Transverse colon (tissue), 4 donors: ENCODE results near the gene HECTD4. TPM values are rescaled to one million over a fixed set of nuclear protein-coding genes. Genes with fewer than 3 reads are reported as not detected.

Experiments
- DNase-seq: peaks from one replicate; pipeline ENCODE4 v3.0.0-alpha.2; 2019
- H3K27ac ChIP-seq, 4 donors: fragments of 200-600 bp; sonication (generic); 2 replicates each; pipeline ENCODE4 v1.5.1; 2016 to 2018; ENCODE audit warnings: inconsistent platforms in 4 of 4
- H3K27me3 ChIP-seq: fragments of 200-600 bp; sonication (generic); 2 replicates; pipeline ENCODE4 v1.5.1; 2017; ENCODE audit warnings: inconsistent platforms
- H3K36me3 ChIP-seq, 4 donors: fragments of 200-600 bp; sonication (generic); 2 replicates each; pipeline ENCODE4 v1.5.1; 2017 to 2019; ENCODE audit warnings: inconsistent platforms in 4 of 4
- H3K4me1 ChIP-seq, 4 donors: fragments of 200-600 bp; sonication (generic); 2 replicates each; pipeline ENCODE4 v1.5.1; 2017 to 2020; ENCODE audit warnings: inconsistent platforms in 4 of 4
- H3K4me3 ChIP-seq, 4 donors: fragments of 200-600 bp; sonication (generic); 1 replicate in 1 of 4; 2 replicates in 3 of 4; pipeline versions ENCODE4 v1.5.1 to v1.6.1; 2017 to 2019; ENCODE audit warnings: inconsistent platforms in 4 of 4
- H3K9me3 ChIP-seq, 2 donors: fragments of 200-600 bp; sonication (generic); 2 replicates each; pipeline ENCODE4 v1.5.1; 2017 to 2019; ENCODE audit warnings: inconsistent platforms in 2 of 2
- EP300 ChIP-seq: sonication (generic); formaldehyde crosslinking; IDR thresholded peaks from one replicate; pipeline ENCODE4 v1.6.1; 2017; ENCODE audit warnings: antibody characterized with exemption, low read depth
- POLR2A ChIP-seq: fragments of 450-650 bp; IDR thresholded peaks from one replicate; pipeline ENCODE4 v1.6.1; 2016; ENCODE audit warnings: antibody characterized with exemption, mild to moderate bottlenecking, moderate library complexity
- POLR2AphosphoS5 ChIP-seq, 3 donors: sonication (generic); formaldehyde crosslinking; IDR thresholded peaks; one replicate each; pipeline ENCODE4 v1.6.1; 2016; ENCODE audit warnings: antibody characterized with exemption in 3 of 3
- WGBS, 2 donors: methylation state at CpG; one replicate each; pipeline ENCODE4 v1.1.5; 2018; ENCODE audit warnings: low coverage in 1 of 2; 5-methylcytosine and 5-hydroxymethylcytosine counted together
- in situ Hi-C, 4 donors: fragments of 200-750 bp; cut with MboI; loops; one replicate each; pipeline versions ENCODE4 v1.15.0 to v1.15.1; 2017; ENCODE audit warnings: low sequenced_read_pairs in 3 of 4, low pct_ligation_motif_present in 1 of 4, low pct_unique_long_range_greater_than_20kb in 1 of 4
- intact Hi-C: fragments of 100-400 bp; cut with DNase I; formaldehyde crosslinking; loops from one replicate; pipeline ENCODE4 v1.15.1; 2023; ENCODE audit warnings: low total_unique reads
- total RNA-seq, 4 donors: library from RNA; depleted of rRNA; stranded (reverse); fragments of >200 nt; gene quantifications; one replicate each; pipeline ENCODE4 v1.1.0, GENCODE V29; 2016
- TF ChIP-seq, protein P1 (sequence below), 5 experiments: fragments of 200-600 bp in 3 of 5; fragments of 450-650 bp in 2 of 5; sonication (generic) in 3 of 5; IDR thresholded peaks; 1 replicate in 2 of 5; 2 replicates in 3 of 5; pipeline ENCODE4 v1.5.1; 2016 to 2017; ENCODE audit warnings: antibody characterized with exemption in 5 of 5, inconsistent platforms in 3 of 5, mild to moderate bottlenecking in 2 of 5, moderate library complexity in 1 of 5

The HECTD4 gene
- total RNA-seq, 4 donors from 2014 or later, result 52.6 to 171 (median 121) TPM

DNA sequence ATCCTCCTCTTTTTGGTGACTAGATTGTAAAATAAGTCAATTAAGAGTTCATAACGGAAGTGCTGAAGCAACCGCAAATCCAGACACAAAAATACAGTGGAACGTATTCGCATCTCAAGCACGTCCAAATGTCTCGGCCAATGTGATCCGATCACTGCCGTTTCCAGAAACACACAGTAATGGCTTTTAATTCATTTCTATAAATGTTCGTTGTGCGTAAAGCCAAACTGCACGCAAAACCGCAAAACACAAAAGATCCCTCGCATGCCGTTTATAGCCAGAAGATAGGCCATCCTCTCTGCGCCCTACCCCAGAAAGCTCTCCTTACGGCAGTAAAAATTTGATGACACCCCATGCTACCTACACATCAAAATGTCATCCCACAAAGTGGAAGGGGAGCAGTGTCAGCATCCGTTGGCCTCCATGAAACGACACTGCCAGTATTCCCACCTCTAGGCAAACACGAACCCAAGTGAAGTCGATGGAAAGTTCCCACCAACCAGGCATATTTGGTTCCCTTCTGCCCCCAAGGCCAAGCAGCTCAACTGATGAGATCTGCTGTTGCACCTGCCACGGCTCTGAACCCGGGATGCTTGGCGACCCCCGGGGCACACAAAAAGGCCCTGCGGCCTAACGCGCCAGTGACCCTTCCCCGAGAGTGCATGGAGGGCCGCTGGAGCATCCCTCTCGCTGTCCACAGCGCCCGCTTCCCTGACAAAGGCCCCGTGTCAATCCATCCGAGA is 1.4 kb downstream of the HECTD4 start:
- no peaks in the 10 kb centered on the region for H3K36me3 ChIP-seq
- peaks cover 10 to 27% (median 22%) of the 10 kb centered on the region in 4 donors for H3K4me1 ChIP-seq
- no peak for DNase-seq
- H3K27ac ChIP-seq, result peak overlapping the region; percentile 90 to 97 (median 94)
- in situ Hi-C loops (loop anchor here in 2 of 4 donors (10.0 to 25.0 kb wide), 2 partner anchors 116 to 444 kb away; no protein-coding TSS in a partner anchor), intact Hi-C loops (no loop called here)
- H3K27me3 ChIP-seq, result no peaks in the 10 kb centered on the region
- 38 to 40% methylated on average over 17 to 28 of the region's 34 CpGs for WGBS, 2 donors
- TF ChIP-seq POLR2AphosphoS5 (IDR thresholded peaks at IDR 0.05), result no peak
- TF ChIP-seq POLR2A, result no peak
- TF ChIP-seq, protein P1, sequence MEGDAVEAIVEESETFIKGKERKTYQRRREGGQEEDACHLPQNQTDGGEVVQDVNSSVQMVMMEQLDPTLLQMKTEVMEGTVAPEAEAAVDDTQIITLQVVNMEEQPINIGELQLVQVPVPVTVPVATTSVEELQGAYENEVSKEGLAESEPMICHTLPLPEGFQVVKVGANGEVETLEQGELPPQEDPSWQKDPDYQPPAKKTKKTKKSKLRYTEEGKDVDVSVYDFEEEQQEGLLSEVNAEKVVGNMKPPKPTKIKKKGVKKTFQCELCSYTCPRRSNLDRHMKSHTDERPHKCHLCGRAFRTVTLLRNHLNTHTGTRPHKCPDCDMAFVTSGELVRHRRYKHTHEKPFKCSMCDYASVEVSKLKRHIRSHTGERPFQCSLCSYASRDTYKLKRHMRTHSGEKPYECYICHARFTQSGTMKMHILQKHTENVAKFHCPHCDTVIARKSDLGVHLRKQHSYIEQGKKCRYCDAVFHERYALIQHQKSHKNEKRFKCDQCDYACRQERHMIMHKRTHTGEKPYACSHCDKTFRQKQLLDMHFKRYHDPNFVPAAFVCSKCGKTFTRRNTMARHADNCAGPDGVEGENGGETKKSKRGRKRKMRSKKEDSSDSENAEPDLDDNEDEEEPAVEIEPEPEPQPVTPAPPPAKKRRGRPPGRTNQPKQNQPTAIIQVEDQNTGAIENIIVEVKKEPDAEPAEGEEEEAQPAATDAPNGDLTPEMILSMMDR (IDR thresholded peaks at IDR 0.05), result no peak
- no peak for TF ChIP-seq EP300
- H3K9me3 ChIP-seq, result no peaks in the 10 kb centered on the region
- H3K4me3 ChIP-seq, result peak overlapping the region; percentile 86 to 100 (median 95)

DNA sequence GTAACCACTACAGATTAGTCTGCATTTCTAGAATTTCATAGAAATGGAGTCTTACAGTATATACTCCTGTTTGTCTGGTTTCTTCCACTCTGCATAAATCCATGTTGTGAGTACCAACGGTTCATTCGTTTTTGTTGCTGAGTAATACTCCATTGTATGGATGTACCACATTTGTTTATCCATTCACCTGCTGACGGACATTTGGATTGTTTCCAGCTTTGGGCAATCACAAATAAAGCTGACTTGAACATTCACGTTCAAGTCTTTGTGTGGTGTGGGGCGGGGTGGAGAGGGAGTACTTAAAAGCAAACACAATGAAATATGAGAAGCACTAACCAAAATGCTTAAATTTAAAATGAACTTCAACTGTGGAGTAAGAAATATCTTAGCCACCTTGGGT is 7.1 kb downstream of the HECTD4 start:
- Histone ChIP-seq H3K4me3 (no peak overlapping the region), H3K36me3 (no peaks in the 10 kb centered on the region), H3K4me1 (peaks cover 4 to 20% (median 16%) of the 10 kb centered on the region in 4 donors), H3K9me3 (no peaks in the 10 kb centered on the region), H3K27ac (no peak overlapping the region), H3K27me3 (no peaks in the 10 kb centered on the region)
- in situ Hi-C loops, result loop anchor here in 1 of 4 donors (25.0 kb wide), 1 partner anchor 438 kb away; no protein-coding TSS in a partner anchor
- TF ChIP-seq, protein P1 (IDR thresholded peaks at IDR 0.05), result no peak
- TF ChIP-seq POLR2A (no peak), POLR2AphosphoS5 (IDR thresholded peaks at IDR 0.05) (no peak), EP300 (no peak)
- intact Hi-C loops, result no loop called here
- 73 to 80% methylated on average over 2 to 5 of the region's 5 CpGs for WGBS, 2 donors
- DNase-seq, result no peak

DNA sequence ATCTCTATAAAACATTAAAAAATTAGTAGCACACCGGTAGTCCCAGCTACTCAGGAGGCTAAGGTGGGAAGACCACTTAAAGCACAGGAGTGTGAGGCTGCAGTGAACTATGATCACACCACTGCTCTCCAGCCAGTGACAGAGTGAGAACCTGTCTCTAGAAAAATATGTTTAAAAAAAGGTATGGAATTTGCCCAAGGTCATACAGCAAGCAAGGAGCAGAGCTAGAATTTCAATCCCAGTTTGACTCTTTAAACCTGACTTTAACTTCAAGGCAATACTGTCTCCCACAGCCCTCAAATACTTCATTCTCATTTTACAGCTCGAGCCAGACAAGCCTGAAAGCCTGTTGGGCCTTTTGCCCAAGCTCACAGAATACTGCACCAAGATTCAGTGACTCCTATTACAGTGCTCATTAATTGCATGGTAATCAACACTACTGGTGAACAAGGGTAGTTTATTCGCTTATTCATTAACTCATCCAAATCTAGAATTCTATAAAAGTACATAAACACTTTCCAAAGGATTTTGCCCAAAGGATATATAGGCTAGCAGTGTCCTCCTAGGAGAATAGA is 8.0 kb downstream of the HECTD4 start:
- Histone ChIP-seq H3K27ac (no peak overlapping the region), H3K27me3 (no peaks in the 10 kb centered on the region), H3K9me3 (no peaks in the 10 kb centered on the region), H3K4me1 (peaks cover 0 to 12% (median 8%) of the 10 kb centered on the region in 4 donors), H3K4me3 (no peak overlapping the region), H3K36me3 (no peaks in the 10 kb centered on the region)
- no peak for DNase-seq
- 84 to 91% methylated on average over 3 of the region's 3 CpGs for WGBS, 2 donors
- TF ChIP-seq, protein P1 (IDR thresholded peaks at IDR 0.05), result no peak
- TF ChIP-seq POLR2A (no peak), EP300 (no peak), POLR2AphosphoS5 (IDR thresholded peaks at IDR 0.05) (no peak)
- intact Hi-C loops (no loop called here), in situ Hi-C loops (no loop called here)

DNA sequence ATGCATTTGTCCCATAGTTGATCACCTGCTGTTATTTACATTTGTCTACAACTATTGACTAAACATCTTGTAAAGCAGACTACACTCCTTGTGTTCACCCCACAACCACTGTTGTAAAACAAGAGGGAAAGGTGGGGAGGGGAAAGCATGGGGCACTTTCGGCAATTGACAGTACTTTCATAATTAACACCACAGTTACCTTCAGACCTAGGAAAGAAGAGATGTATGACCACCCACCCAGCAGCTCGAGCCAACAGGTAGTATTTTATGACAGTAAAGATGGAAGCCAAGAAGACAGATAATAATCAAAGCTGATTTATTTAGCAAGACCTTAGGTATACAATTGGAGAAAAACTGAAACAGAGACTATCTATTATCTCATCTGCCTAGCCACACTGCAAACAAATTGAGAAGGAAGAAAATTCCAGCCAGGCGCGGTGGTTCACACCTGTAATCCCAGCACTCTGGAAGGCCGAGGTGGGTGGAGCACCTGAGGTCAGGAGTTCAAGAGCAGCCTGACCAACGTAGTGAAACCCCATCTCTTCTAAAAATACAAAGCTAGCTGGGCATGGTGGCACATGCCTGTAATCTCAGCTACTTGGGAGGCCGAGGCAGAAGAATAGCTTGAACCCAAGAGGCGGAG is 11.2 kb downstream of the HECTD4 start:
- H3K27ac ChIP-seq, result no peak overlapping the region
- 62 to 80% methylated on average over 2 to 8 of the region's 8 CpGs for WGBS, 2 donors
- H3K9me3 ChIP-seq, result no peaks in the 10 kb centered on the region
- TF ChIP-seq, protein P1 (IDR thresholded peaks at IDR 0.05), result no peak
- TF ChIP-seq EP300, result no peak
- no peak for TF ChIP-seq POLR2AphosphoS5 (IDR thresholded peaks at IDR 0.05)
- no peak for TF ChIP-seq POLR2A
- no peaks in the 10 kb centered on the region for H3K36me3 ChIP-seq
- in situ Hi-C loops (no loop called here), intact Hi-C loops (no loop called here)
- H3K4me1 ChIP-seq, result peaks cover 0 to 11% (median 6%) of the 10 kb centered on the region in 4 donors
- H3K4me3 ChIP-seq, result no peak overlapping the region
- no peak for DNase-seq
- H3K27me3 ChIP-seq, result no peaks in the 10 kb centered on the region
